Stimulated activated CD4-positive, alpha-beta T cell treated with anti-CD3 and anti-CD28 coated beads, Interleukin-4, amount 100 ng/mL, for 4 hours (primary cell): ENCODE measurements around the gene MYEOV.
A peak's percentile ranks its signal among the peaks of the same experiment; 100 is the strongest.

Experiments used
- DNase-seq, 2 experiments: peaks; one replicate each; pipeline ENCODE4 v3.0.0-alpha.2; 2020

MYEOV gene

DNA sequence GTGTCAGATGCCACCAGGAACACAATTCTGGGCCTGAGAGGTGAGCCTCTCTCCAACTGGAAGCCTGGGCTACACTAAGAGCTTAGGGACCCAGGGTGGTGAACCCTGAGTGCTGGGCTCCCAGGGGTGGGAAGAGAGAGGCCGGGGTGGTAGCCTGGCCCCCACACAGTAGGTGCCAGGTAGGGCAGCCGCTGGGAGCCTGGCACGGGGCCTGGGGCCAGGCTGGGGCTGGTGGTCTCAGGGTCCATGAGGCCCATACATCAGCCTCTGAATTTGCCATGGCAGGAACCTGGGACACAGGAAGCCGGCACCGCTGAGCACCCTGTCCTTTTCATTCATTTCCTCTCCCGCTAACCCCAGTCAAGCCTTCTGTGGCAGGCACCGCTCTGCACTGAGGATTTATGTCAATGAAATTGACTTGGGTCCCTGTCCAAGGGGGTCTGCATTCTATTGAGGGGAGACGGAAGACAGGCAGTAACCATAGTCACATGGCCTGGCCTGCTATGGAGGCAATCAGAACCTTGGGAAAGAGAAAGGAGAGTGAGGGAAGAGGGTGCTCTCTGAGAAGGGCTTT lies 8.6 kb downstream of the MYEOV start:
- DNase-seq: no peak

DNA sequence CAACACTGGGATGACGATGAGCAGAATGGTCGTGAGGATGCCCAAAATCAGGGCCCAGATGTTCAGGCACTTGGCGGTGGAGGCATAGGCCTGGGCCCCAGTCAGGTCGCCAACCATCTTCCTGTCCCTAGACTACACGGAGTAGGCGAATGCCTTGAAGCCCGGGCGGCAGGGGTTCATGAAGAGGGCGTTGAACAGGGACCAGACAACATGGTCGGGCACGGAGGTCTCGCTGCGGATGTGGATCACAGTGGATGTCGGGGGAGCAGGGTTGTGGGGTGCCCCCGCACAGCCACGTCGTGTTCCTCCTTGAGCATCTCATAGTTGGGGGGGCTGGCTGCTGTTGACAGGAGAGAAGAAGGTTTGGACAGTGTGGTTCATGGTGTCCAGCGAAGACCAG lies 9.5 kb downstream of the MYEOV start:
- no peak for DNase-seq

DNA sequence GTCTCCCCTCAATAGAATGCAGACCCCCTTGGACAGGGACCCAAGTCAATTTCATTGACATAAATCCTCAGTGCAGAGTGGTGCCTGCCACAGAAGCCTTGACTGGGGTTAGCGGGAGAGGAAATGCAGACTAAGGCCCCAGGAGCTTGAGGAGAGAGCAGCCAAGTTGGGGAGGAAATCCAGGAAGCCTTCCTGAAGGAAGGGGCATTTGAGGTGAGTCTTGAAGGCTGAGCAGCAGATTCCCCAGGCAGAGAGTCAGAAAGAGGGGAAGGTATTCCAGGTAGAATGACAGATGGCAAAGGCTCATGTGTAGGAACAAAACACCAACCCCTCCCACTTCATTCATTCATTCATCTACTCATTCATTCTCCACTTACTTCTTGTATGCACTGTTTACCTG lies 10.3 kb downstream of the MYEOV start:
- no peak for DNase-seq

DNA sequence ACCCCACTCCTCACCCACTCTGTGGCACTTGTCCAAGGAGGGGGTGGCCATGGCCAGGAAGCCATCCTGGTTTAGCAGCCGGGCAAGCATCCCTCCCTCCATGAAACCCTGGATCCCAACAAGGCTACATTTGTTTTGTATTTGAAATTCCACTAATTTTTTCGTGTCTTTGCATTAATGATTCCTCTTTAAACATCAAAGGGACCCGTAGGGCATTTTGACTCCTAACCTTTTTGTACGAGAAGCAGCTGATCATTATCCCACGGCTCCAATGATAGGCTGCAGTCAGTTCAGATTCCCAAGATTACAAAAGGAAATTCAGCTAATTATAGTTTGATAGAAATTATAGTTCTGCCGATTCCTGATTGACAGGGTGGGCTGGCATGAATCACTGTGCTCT lies 10.7 kb downstream of the MYEOV start:
- no peak for DNase-seq

DNA sequence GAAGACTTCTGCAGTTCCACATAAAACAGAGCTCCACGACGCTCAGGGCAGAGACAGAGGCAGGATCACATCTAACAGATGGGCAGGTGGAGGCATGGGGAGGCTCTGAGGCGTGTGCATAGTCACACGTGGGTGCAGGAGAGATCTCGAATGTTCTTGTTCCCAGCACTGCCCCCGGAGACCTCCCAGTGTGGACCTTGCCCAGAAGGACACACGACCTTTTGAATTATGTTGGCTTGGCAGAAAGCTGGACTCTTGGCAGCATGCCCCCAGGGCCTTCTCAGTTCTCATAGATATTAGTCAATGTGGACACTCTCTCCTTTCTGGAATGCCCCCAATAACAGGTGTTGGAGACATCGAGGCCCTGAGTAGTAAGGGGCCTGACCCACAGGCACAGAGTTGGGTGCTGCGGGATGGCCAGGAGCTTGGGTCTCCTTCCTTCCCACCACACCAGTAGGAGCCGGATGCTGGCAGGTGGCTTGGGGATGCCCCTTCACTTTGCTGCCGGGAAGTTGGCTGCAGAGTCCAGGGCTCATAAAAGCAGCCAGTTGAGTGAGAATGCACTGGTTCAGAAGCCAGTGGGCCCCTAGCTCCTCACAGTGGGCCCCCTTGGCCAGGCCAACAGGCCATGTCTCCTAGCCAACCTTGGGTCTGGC lies 12.1 kb downstream of the MYEOV start:
- DNase-seq: no peak

DNA sequence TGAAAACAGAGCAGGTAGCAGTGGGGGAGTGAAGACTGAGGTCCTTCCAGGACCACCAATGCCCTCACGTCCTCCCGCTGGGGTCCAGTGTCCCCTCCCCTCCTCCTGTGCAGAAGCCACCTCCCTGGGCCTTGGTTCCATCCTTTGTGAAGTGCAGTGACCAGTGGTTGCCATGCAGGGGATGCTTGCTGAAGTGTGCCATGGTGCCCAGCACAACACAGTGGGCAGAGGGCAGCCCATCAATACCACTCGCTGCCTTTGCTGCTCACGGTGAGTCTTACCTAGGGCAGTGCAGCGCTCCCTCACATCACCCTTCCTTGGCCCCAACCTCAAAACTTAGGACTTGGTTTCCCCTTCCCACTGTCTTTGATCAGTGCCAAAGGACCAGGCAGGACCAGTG lies 12.9 kb downstream of the MYEOV start:
- DNase-seq: no peak

DNA sequence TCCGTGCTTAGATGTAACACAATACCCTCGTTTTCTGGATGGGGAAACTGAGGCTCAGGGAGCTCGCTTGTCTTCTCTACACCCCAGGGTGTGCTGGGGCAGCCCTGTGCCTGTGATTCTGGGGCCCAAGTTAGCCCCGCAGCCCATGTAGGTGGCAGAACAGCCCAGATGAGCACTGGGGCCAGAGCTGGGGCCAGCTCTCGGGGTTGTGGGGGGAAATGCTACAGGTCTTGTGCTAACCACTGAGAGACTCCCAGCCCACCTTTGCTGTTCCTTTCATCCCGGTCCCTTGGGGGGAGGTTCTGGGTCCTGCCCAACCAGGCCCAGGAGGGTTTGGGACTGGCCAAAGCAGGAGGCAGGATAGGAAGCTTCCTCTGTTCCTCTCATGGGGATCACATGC lies 13.5 kb downstream of the MYEOV start:
- DNase-seq: no peak

DNA sequence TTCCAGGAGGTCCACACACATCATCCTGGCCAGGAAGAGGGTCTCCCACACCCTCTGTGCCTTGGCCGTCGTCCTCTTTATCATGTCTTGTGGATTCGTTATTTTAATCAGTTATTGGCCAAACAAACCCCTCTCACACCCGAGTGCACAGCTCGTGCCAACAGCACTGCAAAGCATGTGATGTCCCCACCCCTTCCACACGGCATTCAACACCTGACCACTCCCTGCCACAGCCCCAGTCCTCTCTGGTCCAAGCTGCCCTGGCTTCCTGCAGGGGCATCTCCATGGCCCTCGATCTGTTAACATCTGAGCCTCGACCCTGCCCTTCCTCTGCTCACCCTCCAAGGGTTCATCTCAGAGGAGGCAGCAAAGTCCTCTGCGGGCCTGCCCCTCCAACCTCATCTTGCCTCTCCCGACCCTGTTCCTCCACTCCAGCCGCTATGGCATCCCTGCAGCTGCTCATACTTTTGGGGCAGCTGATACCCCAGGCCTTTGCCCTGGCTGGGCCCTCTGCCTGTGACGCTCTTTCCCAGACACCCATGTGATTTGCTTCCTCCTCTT lies 14.0 kb downstream of the MYEOV start:
- no peak for DNase-seq

DNA sequence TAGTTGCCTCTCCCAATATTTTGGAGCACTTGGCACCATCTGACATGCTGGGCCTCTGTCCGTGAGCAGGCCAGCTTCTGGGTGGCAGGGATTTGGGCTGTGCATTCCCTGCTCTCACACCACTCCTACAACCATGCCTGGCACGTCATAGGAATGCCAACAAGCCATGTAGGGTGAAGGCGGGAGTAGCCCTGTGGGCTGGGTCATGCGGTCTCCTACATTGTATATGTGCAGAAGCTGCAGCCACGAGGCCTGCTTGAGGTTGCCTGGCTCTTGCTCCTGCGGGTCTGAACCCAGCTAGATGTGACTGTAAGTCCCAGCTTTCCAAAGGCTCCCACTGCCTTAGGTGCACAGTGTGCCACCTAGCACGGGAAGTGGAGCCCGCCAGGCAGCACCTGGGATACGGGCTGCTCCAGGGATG lies 14.5 kb downstream of the MYEOV start:
- no peak for DNase-seq

DNA sequence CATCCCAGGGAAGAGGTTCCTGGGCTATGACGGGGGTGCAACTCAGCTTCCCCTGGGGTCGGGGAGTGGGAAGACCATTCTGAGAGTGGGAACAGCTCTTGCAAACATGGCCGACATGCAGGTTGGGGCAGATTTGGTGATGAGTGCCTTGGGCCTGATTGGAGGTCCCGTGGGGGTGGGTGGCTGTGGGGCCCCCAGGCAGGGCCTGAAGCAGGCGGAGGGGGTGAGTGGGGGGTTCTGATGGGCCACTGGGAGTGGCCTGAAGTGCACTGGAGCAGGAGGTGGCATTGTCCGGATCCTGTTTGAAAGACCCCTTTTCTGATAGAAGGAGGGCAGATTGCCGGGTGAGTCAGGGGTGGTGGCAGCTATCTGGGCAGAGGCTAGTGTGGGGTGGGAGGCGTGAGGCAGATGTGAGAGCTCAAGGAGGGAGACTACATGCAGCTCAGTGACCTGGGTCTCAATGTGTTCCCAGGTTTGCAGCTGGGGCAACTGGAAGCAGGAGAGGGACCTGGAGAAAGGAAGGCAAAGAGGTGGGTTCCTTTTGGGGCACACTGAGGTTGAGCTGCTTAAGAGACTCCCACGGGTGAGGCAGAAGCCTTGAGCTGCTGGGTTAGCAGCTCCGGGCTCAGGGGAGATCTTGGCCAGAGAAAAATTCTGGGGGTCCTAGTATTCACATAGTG lies 15.1 kb downstream of the MYEOV start:
- no peak for DNase-seq

DNA sequence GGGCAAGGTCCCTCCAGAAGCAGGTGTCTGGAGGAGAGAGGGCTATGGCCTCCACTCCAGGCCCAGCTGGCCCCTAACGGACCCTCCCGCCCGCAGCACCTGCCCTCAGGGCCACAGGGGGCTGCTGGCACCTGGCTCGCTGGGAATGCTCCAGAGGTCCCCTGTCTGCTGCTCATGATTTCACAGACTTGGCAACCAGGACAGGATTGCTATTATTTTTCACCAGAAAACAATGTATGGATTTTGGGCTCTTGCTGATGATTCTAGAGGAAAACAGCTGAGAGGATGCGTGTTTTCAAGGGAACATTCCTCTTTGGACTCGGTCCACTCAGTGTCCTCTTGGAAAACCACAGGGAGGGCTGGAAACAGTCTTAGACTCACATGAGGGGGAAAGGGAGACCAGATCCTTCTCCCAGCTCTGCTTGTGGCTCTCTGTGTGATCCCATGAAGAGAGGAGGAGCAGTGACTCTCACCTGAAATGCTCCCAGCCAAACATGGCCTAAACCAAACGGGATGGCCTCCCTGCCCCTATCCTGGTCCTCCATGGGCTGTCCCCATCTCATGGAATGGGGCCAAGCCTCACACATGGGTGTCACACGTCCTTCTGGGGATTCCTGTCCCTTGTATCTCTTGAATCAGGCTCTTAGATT lies 15.8 kb downstream of the MYEOV start:
- no peak for DNase-seq

DNA sequence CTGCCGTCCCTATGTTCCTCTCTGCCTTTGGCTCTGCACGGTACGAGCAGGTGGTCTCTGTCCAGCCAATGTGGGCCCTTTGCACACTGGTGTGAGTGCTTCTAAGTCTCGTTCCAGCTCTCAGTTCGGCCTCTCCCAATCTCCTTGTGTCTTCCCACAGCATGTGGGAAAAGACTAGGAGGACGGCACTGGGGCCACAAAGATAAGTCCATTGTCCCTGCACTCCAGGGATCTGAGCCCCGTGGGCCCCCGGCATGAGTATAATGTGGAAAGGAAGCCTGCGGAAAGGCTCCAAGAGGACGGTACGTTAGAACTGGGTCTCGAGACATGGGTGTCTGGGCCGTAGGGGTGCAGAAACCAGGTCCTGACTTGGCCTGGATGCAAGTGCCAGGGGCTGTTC lies 16.4 kb downstream of the MYEOV start:
- no peak for DNase-seq

DNA sequence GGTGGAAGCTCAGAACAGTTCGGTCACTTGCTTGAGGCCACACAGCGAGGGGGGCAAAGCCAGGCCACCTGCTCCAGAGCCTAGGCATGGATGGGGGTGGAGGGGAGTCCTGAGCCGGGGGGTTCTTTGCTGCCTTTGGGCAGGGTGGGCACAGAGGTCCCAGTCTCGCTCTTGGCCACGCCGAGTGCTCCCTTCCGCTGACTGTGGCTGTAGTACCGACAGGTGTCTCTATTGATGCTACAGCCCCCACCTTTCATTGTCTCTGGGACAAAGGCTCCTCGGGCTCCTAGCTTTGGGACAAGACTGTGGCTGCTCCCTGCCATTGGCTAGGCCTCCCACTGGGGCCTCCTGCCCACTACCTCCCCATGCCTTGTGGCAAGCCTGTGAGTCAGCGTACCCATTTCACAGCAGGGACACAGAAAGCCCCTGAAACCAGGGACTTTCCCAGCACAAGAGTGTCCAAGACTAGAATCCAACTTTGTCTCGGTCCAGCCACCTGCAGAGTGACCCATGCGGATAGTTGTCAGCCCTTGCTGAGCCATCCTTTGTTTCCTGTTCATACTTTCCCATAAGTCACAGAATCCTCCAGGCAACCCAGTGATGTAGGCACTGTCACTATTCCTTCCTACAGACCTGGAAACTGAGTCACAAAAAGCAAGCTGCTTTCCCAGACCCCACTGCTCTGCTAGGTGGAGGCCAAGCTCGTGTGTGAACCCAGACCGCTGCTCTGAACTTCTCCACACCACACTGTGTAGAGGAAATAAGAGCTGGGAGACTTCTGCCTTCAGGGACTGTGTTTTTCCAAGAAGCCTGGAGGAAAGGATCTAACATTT lies 17.2 kb downstream of the MYEOV start:
- peak in 1 of 2 experiments; percentile 31 for DNase-seq

DNA sequence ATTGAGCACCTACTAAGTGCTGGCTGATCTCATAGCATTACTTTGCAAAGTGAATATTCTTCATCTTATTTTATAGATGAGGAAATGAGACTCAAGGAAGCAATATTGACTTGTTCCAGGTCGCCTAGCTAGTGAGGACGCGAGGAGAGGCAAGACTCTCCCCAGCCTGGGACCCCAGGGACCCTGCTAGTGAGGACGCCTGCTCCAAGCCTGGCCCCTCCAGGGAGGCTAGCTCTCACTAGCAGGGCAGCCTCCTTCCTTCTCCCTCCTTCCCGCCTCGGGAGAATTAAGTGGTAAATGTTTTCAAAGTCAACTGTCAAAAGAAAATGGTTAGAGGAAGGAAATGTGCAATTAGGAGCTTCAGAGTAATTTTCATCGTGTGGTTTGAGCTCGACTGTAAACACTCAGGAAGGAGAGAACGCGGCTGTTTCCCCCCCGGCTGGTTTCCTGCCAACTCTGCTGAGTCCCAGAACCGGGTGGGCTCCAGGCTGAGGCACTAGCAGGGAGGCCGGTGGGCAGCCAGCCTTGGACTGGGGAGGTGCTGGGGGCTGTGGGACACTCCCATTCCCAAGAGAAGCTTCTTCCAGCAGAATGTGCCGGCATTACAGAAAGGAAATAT lies 17.9 kb downstream of the MYEOV start:
- peak in 1 of 2 experiments; percentile 25 for DNase-seq

DNA sequence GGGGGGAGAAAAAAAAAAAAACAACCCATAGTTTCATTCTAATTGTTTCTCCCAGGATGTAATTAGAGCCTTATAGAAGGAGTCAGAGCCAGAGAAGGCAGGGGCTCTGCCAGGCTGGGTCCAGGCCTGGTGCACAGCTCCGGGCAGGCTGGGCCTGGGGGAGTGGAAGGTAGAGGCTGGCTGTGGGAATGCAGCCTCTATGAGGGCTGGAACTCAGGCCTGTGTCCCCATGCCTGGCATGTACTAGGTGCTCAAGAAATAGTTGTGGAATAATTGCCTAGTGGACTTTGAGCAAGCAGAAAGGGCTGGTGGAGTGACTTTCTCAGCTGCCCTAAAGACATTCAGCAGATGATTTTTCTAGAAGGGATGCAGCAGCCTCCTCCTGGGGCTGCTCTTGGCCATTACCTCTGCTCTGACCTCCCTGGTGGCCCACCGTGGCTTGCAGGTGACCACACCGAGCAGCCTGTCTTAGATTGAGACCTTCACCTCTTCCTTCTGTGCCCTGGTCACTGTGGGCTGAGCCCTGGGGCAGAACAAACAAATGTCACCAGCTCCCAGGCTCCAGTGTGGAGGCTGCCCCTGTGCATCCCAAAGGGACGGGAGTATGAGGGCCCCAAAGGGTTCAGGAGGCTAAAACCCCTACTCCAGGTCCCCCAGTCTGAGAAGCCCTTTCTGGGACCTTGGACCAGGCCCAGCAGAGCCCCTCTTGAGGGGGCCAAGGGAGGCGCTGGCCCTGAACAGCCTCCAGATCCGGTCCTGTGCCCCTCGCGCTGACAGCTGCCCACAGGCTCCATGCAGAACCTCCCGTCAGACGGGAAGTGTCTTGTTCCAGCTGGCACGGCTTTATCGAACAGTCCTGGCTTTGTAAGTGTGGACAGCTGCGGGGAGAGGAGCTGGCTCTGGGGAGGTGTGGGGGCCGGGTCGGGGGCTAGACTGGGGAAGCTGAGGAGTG lies 18.8 kb downstream of the MYEOV start:
- no peak for DNase-seq

DNA sequence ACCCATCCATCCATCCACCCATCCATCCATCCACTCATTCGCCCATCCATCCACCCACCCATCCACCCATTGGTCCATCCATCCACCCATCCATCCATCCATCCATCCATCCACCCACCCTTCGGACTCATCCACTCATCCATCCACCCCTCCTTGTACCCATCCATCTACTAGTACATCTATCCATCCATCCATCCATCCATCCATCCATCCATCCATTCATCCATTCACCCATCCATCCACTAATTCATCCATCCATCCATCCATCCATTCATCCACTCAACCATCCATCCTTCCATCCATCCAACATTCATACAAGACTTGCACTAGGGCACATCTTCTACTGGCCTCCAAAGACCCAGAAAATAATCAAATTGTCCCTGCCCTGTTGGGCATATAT lies 20.0 kb downstream of the MYEOV start:
- DNase-seq: no peak

DNA sequence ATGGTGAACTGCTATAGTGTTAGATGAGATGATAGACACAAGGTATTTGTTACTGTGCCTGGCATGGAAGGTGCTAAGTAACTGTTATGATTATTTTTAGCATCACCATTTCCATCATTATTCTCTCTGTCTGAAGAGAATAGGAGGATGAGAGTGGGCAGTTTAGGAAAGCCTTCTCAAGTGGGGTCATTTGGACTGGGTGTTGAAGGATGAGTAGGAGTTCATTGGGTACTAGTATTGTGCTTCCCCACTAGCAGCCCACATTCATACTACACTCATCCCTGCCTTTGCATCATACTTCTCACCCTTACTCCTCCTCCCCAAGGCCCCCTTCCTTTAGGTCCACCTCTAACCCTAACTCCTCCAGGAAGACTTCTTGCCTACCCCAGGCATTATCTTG lies 20.6 kb downstream of the MYEOV start:
- DNase-seq: no peak

DNA sequence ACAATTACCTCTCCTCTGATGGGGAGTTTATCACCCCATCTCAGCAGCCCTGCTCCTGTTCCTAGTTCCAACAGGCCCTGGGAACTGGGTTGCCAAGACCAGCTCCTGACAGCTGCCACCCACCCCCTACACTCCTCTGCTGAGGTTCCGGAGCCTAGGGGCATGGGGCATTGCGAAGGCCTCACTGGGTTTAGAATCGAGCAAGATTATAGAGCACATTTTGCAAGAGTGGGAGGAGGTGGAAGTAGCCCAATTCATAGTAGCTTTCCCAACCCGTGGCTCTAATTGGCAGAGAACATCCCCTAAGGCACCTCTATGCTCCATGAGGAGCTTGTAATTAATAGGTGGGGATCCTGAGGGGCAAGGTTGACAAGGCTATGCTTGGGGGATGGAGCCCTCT lies 23.0 kb downstream of the MYEOV start:
- no peak for DNase-seq

DNA sequence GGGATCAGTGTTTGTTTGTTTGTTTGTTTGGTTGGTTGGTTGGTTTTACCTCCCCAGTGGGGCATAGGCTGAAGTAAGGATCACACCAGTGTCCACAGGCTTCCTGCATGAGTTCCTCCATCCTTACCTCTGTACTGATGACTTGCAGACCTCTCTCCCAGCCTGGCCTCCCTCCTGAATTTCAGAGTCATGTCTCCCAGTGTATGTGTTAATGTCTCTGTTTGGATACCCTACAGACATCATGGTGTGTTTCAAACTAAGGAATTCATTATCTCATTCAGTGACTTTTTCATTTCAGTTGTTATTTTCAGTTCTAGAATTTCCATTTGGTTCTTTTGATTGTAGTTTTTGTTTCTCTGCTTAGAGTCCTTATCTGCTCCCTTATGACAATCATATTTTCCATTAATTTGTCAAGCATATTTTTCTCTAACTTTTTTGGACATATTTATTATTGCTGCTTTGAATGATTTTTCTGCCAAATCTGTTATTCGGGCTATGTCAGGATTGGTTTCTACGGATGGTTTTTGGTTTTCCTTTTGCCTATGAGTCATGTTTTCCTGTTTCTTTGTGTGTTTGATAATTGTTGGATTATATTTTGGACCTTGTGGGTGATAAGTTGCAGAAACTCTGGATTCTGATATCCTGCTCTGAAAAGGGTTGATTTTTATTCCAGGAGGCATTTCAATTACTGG lies 23.6 kb downstream of the MYEOV start:
- no peak for DNase-seq

DNA sequence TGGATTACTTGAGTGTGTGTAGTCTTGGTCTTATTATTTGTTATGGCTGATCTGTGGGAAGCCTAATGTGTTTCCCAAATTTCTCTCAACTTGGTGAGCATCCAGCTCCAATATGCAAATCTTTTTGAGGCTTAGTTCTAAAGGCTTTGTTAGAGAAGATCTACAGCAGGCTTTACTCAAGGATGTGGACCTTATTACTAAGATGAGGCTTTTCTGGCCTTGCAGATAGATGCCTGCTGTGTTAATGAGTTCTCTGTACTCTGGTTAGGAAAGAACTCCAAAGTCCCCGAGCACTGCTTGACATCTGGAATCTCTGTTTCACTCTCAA lies 24.1 kb downstream of the MYEOV start:
- DNase-seq: no peak
